Esophagus muscularis mucosa (tissue), 4 donors: ENCODE data around the gene RBMS3.

Experiments
- EP300 ChIP-seq: sonication (generic); formaldehyde crosslinking; IDR thresholded peaks from one replicate; pipeline ENCODE4 v1.6.1; 2017; ENCODE audit warnings: antibody characterized with exemption
- POLR2A ChIP-seq: fragments of 450-650 bp; IDR thresholded peaks from one replicate; pipeline ENCODE4 v1.6.1; 2017; ENCODE audit warnings: antibody characterized with exemption, moderate library complexity, mild to moderate bottlenecking, low read depth
- TF ChIP-seq, protein P1 (sequence below), 3 experiments: fragments of 200-600 bp in 2 of 3; fragments of 450-650 bp in 1 of 3; sonication (generic) in 2 of 3; IDR thresholded peaks; one replicate each; pipeline ENCODE4 v1.5.1; 2017 to 2019; ENCODE audit warnings: antibody characterized with exemption in 3 of 3, mild to moderate bottlenecking in 2 of 3, moderate library complexity in 1 of 3

DNA sequence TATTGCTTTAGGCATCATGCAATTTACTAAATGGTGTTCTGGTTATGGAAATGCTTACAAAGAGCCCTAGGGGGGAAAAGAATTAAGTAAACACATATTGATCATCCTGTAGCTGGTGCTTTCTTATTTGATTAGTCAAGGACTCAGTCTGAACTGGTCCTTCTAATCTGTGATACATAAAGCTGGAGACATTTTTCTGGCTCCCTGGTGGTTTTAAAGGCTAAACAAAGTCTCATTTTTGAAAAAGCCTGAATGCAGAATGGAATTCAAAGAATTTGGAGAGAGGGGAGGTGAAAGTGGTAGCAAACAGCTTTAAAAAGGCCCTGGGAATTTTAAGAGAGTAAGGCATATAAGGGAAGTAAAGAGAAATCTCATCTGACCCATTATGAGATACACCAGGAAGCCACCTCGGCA is 149.7 kb downstream of the RBMS3 start:
- TF ChIP-seq, protein P1, sequence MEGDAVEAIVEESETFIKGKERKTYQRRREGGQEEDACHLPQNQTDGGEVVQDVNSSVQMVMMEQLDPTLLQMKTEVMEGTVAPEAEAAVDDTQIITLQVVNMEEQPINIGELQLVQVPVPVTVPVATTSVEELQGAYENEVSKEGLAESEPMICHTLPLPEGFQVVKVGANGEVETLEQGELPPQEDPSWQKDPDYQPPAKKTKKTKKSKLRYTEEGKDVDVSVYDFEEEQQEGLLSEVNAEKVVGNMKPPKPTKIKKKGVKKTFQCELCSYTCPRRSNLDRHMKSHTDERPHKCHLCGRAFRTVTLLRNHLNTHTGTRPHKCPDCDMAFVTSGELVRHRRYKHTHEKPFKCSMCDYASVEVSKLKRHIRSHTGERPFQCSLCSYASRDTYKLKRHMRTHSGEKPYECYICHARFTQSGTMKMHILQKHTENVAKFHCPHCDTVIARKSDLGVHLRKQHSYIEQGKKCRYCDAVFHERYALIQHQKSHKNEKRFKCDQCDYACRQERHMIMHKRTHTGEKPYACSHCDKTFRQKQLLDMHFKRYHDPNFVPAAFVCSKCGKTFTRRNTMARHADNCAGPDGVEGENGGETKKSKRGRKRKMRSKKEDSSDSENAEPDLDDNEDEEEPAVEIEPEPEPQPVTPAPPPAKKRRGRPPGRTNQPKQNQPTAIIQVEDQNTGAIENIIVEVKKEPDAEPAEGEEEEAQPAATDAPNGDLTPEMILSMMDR (IDR thresholded peaks at IDR 0.05): no peak
- TF ChIP-seq EP300 (no peak), POLR2A (no peak)
